NOMO-1 treated with dmso at 0.1 percent for 144 hours (cell line): Measurements from ENCODE around the gene GZMH.
"Not testable (repeated sequence)": the region's sequence is repeated elsewhere in the genome, so short reads cannot be mapped to it uniquely, and the experiment has no call there.

Source experiments
- DNase-seq: peaks from one replicate; lab custom pipeline; 2025; ENCODE audit not compliant: unreplicated experiment; lab: John Stamatoyannopoulos, UW

Gene GZMH, protein sequence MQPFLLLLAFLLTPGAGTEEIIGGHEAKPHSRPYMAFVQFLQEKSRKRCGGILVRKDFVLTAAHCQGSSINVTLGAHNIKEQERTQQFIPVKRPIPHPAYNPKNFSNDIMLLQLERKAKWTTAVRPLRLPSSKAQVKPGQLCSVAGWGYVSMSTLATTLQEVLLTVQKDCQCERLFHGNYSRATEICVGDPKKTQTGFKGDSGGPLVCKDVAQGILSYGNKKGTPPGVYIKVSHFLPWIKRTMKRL

DNA sequence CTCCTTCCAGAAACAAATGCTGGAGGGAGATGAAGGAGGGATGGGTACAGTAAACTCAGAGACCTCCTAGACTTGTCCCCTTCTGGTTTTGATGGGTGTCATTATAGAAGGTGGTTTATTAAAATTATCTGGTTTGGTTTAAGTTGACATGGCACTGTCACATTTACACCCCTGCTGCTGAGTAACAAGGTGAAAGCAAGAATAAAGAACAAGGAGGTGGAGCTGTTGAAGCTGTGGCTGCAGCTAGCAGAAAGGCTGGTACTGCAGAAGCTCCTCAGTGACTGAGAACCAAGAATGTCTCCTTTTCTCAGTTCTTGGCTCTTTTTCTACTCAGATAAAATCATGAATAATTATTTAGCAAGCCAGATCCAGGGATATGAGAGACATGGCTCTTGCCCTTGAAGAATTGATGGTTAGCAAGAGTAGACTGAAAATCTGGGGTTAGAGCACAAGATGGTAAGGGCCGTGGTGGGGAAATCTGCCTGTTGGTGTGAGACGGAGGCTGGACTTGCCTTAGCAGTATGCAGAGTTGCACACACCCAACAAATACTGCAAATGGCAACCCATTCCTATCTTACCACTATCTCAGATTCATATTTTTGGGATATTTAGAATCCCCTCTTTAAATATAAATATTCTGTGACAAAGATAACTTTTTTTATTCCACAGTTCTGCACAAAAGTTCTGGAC lies at the start of gene GZMH:
Gene GZMH (minus strand): TSS at position 31 of the 690 bp plus-strand sequence. CDS start 72 bp downstream, outside the sequence.
- DNase-seq = no peak

DNA sequence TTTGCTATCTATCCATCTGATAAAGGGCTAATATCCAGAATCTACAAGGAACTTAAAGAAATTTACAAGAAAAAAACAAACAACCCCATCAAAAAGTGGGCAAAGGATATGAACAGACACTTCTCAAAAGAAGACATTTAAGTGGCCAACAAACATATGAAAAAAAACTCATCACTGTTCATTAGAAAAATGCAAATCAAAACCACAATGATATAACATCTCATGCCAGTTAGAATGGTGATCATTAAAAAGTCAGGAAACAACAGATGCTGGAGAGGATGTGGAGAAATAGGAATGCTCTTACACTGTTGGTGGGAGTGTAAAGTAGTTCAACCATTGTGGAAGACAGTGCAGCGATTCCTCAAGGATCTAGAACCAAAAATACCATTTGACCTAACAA lies 38.9 kb upstream of the GZMH start:
- DNase-seq = not testable (repeated sequence)

DNA sequence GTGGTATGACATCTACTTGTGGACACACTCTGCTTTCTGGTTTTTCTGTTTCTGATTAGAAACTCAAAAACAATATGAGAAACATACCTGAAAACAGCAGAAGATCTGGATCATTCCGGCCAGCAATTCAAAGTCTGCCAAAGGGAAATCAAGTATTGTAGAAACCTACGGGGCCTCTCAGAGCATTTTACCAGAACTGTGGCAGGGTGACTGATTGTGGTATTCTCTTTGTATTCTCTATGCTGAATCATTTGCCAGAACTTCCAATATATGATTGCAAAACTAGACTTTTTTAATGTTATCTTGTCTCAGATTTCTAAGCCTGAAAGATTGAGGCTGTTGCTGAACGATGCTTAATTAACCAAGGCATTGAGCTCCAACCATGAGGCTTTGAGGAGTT lies 30.4 kb upstream of the GZMH start:
- DNase-seq = no peak

DNA sequence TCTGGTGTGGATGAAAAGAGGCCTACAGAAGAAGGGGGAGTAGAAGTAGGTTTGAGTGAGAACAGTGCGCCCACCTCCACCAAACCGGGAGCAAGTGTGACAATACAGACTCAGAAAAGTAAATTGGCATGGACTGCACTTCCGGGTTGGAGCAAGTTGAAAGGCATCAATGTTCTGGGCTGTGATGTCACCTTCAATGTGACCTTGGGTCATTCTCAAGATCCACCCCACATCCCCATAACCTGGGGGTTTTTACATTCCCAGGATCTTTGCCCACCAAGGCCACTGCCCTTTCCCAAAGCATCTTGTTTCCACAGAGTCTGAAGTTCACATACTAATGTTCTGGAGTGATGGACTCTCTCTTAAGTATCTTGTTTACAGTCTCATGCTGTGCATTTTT lies 29.8 kb upstream of the GZMH start:
- DNase-seq = no peak

DNA sequence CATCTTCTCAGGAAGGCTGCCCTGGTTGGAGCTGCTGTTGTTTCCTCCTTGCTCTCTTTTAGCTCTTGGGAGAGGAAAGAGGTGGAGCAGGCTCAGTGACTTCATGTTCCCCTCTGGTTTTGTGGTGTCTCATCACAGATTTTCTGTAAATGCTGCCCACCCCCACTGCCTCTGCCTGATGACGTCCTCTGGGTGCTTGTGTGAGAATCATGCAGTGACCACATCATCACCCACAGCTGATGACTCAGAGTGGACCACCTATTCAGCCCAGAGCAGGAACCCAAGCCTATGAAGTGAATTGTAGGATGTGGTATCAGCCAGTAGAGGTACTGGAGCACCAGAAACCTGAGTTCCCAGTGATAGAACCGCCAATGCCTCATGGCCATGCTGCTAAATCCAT lies 24.7 kb upstream of the GZMH start, which contains the start of gene GZMB:
Gene GZMB (minus strand): TSS at position 33 of the 400 bp plus-strand sequence. CDS start 30 bp downstream, at position 3.
- DNase-seq = no peak

DNA sequence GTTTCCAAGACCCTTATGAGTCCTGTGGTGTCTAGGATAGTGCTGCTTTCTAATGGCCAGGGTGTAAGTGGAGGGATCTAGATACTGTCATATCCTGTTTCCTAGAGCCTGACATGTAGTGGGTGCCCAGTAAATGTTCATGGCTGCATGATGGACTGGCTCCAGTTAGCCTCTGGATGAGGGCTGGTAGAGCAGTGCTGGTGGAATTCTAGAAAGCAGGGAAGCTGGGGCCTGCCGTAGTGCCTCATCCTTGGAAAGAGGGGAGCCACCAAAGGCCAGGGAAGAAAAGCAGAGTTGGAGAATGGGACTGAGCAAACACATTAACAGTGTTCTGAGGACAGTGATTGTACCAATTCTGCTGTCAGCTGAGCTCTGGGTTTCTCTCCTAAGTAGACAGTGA lies 23.9 kb upstream of the GZMH start:
- no peak for DNase-seq

DNA sequence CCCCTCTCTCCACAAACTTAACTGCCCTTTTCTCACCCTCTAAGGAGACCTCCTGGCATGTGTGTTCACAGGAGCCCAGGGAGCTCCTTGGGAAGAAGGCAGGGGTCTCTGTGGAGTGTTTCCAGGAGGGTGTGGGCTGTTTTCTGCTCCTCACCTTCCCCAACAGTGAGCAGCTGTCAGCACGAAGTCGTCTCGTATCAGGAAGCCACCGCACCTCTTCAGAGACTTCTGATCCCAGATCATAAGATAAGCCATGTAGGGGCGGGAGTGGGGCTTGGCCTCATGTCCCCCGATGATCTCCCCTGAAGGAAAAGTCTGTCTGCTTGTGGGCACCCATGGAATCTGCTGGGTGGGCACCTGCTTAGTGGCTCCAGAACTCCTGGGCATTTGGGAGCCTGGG lies 23.3 kb upstream of the GZMH start:
- no peak for DNase-seq

DNA sequence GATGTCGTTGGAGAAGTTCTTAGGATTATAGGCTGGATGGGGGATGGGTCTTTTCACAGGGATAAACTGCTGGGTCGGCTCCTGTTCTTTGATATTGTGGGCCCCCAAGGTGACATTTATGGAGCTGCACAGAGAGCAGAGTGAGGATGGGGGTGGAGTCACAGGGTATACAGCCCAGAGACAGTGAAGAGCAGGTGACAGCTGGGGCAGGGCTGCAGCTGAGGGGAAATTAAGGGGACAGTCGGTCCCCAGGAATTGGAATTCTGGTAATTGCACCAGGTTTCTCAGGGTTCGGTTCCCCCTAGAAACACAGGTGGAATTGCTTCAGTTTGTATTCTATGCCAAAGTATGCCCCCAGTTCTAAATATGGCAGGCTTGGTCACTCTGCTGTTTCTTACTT lies 22.9 kb upstream of the GZMH start:
- no peak for DNase-seq

DNA sequence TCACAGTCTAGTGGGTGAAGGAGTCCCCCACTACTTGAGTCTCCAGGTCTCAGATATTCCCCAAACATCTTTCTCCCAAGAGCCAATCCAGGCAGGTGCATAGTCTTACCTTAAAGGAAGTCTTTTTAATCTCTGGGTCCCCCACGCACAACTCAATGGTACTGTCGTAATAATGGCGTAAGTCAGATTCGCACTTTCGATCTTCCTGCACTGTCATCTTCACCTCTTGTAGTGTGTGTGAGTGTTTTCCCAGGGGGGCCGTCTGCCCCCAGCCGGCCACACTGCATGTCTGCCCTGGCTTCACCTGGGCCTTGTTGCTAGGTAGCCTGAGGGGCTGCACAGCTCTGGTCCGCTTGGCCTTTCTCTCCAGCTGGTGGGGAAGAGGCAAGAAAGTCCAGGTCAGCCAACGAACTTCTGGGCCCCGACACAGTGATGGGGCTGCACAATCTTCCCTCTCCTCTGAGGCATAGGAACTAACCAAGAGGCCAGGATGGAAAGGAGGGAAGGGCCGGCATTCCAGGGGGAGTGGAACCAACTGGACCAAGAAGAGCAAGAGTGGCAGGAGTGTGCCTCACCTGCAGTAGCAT lies 22.4 kb upstream of the GZMH start:
- DNase-seq = no peak

DNA sequence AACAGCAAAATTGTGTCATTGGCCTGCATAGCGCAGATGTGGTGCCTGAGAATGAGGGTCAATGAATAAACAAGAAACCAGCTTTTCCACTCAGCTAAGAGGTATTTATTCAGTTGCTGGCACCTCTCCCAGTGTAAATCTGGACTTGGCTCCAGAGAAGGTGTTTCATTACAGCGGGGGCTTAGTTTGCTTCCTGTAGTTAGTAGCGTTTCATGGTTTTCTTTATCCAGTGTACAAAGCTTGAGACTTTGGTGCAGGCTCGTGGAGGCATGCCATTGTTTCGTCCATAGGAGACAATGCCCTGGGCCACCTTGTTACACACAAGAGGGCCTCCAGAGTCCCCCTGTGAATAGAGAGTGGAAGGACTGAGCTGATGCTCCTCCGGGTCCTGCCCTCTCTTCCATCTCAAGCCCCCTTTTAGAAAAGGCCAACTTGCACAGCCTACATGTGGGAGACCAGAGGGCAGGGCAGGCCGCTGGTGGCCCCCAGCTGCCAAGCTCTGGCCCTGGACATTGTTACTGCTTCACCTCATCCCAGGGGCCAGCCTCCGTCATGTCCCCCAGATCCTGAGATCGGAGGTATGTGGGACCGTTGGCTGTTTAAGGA lies 21.5 kb upstream of the GZMH start:
- no peak for DNase-seq

DNA sequence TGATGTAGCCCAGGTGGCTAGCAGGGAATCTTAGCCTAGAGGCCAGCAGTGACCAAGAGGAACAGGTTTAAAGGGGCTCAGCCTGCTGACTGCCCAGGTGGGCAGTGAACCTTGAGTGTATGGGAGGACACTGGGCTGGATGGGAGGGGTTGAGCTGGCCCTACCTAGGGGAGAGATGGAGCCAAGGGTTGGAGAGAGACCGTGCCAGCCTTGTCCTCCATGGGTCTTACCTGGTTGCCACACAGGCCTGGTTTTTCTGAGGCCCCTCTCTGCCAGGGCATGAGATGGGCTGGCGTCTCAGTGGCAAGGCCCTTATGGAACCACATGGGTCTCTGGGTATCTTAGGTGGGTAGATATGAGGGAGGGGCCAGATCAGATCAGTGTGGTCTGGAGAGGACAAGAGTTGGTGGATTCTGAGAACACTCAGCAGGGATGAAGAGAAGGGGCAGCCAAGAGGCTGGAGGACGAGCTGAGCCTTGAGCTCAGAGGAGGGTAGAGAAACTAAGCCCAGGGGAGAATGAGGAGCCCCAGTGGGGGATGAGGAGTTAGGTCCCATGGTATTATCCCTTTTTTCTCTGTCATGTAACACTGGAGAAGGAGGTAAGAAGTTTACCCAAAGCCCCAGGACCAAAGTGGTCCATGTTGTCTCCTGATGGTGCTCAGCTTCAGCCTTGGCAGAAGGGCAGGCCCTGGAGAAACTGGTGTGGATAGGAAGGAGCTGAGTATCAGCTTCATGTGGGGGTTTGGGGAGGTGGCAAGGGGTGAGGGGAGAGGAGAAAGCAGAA lies 20.8 kb upstream of the GZMH start:
- DNase-seq = no peak

DNA sequence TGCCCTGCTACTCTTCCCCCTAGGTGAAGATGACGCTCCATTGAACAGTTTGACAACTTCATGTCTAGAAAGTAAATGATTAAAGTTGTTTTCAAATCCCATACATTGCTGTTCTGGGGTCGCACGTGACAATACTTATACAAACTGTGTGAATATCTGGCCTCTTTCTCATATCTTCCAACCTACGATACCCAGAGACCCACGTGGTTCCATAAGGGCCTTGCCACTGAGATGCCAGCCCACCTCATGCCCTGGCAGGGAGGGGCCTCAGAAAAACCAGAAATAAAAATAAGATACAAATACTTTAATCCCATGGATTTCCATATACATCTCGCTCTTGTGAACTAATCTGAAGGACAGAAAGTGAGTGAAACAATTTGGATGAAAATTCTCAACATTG lies 20.0 kb upstream of the GZMH start:
- no peak for DNase-seq

DNA sequence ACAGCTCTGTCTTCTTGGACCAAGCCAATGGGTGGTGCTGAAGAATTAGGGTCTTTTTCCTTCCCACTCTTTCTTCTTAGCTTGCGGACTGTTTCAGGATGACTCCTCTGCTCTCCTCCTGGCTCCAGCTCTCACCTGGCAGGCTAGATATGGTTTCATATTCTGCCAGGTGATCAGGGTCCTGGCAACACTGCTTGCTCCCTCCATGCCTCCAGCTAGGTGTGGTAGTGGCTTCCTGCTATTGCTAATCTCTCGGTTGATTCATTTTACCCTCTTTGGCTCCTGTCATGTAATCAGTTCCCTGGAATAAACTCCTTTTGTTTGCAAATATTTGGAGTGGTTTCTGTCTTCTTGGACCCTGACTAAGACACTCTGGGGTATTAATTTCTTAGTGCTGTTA lies 4.3 kb upstream of the GZMH start:
- no peak for DNase-seq

DNA sequence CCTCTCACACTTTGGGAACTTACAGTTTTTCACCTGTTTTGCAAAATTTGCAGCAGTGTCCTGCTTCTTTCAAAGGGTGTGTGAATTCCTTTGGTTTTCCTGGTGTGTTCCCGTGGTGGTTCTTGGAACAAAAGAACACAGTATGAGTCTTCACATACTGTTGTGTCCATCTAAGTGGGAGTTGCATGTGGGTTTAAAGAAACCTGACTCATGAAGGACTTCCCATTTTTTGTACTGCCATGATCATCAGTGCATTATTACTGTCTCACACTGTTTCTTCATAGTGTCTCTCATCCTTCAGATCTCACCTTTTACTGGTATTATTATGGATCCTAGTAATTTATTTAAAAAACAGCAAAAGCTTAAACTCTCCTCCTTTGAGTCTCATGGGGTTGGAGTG lies 3.8 kb upstream of the GZMH start:
- DNase-seq = peak; percentile 5

DNA sequence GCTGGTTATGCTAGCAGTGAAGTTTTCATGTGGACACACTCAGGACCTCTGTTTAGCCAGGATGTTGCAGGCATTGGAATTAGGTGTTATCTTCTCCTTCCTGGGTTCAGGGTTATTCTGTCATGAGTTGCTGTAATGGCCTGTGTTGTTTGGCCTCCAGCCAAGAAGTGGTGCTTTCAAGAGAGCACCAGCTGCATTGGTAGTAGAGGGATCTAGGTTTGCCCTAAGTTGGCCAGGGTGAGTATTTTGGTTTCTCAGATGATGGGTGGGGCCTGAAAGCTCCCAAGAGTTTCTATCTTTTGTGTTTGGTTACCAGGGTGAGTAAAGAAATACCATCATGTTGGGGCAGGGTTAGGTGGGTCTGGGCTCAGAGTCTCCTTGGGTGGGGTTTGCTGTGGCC lies 2.7 kb upstream of the GZMH start:
- DNase-seq = no peak

DNA sequence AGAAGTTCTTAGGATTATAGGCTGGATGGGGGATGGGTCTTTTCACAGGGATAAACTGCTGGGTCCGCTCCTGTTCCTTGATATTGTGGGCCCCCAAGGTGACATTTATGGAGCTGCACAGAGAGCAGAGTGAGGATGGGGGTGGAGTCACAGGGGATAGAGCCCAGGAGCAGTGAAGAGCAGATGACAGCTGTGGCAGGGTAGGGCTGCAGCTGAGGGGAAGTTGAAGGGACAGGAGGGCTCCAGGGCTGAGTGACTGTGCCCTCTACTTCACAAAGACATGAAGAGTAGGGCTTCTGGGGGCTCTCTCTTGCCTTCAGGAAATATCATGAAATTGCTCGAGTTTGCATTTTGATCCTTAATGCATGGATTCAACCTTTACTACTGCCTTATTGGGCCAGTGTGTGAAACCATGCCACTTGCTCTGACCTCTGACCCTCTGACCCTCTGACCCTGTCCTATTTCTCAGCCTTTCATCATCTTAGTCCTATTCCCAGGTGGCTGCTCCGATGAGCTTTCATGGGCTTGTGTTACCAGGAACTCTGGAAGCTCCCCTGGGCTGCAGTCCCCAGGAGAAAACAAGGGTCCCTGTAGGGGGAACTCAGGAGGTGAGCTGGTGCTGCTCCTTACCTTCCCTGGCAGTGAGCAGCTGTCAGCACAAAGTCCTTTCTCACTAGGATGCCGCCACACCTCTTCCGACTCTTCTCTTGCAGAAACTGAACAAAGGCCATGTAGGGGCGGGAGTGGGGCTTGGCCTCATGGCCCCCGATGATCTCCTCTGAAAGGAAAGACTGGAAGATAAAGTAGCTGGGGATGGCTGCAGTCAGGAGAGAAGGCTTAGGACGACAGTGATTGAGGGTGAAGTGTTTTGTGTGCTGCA lies 1.6 kb downstream of the GZMH start:
- DNase-seq = peak; percentile 8

DNA sequence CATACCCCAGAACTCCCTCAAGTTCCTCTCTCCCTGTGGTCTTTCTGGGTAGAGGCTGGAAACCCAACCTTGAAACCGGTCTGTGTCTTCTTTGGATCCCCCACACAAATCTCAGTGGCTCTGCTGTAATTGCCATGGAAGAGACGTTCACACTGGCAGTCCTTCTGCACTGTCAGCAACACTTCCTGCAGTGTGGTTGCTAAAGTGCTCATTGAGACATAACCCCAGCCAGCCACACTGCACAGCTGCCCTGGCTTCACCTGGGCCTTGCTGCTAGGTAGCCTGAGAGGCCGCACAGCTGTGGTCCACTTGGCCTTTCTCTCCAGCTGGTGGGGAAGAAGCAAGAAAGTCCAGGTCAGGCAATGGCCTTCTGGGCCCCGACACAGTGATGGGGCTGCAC lies 2.4 kb downstream of the GZMH start:
- peak; percentile 1 for DNase-seq

DNA sequence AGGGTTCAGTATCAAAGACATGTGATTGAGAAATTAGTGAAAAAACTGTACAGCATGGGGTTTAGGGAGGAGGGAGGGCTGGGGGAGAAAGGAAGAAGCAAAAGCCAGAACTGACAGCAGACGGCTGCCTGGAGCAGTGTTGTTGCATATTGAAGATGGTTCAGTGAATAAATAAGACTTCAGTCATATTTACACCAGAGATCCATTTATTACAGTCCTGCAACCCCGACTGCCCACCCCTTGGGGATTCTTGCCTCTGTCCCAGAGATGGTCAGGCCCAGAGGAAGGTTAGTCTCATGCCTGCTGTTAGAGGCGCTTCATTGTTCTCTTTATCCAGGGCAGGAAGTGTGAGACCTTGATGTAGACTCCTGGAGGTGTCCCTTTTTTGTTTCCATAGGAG lies 3.2 kb downstream of the GZMH start:
- peak; percentile 34 for DNase-seq

DNA sequence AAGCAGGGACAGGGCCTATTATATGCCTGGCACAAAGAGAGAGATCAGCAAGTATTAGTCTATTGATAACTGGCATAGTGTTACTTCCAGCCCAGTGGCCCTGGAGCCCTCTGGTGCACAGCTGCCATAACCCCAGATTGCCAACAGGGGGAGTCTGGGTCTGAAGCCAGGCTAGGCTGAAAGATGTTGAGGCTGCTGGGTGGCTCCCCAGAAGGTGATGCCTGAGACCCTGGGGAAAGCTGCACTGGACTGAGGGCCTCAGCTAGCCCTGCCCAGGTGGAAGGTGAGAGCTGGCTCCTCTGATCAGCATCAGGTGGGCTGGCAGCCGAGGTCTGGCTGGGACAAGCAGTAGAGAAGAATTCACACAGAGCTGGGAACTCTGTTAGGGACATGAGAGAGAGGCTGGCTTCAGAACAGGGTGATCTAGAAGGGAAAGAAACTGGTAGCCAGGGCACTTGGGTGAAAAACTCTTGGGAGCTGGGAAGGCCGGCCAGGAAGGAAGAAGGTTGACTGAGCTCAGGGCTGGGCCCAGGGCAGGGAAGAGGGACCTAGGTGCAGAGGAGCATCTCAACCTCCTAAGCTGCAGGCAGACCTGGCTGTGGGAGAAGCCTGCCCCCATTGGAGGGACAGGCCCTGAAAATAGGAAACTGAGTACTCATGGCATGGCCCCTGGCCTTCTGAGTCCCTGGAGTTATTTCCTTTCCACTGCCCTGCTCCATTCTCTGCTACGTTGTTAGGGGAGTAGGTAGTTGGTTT lies 3.9 kb downstream of the GZMH start:
- peak; percentile 64 for DNase-seq

DNA sequence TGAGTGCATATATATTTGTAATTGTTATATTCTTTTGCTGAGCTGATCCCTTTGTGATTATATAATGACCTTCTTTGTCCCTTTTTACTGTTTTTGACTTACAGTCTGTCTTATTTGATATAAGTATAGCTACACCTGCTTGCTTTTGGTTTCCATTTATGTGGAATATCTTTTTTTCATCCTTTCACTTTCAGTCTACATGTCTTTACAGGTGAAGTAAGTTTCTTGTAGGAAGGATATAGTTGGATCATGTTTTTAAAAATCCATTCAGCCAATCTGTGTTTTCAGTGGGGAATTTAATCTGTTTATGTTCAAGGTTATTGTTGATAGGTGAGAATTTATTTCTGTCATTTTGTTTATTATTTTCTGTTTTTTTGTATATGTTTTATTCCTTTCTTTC lies 12.1 kb downstream of the GZMH start:
- DNase-seq = no peak
